GM21723 (cell line): ENCODE results near the gene TMEM200A.
"Not testable (repeated sequence)": the region's sequence is repeated elsewhere in the genome, so short reads cannot be mapped to it uniquely, and the experiment has no call there.

Experiments
- ATAC-seq: cut with Tn5 transposase; IDR thresholded peaks from one replicate; pipeline ENCODE4 v1.9.1; 2021; ENCODE audit warnings: mild to moderate bottlenecking, moderate library complexity; ENCODE audit not compliant: unreplicated experiment

Gene TMEM200A

DNA sequence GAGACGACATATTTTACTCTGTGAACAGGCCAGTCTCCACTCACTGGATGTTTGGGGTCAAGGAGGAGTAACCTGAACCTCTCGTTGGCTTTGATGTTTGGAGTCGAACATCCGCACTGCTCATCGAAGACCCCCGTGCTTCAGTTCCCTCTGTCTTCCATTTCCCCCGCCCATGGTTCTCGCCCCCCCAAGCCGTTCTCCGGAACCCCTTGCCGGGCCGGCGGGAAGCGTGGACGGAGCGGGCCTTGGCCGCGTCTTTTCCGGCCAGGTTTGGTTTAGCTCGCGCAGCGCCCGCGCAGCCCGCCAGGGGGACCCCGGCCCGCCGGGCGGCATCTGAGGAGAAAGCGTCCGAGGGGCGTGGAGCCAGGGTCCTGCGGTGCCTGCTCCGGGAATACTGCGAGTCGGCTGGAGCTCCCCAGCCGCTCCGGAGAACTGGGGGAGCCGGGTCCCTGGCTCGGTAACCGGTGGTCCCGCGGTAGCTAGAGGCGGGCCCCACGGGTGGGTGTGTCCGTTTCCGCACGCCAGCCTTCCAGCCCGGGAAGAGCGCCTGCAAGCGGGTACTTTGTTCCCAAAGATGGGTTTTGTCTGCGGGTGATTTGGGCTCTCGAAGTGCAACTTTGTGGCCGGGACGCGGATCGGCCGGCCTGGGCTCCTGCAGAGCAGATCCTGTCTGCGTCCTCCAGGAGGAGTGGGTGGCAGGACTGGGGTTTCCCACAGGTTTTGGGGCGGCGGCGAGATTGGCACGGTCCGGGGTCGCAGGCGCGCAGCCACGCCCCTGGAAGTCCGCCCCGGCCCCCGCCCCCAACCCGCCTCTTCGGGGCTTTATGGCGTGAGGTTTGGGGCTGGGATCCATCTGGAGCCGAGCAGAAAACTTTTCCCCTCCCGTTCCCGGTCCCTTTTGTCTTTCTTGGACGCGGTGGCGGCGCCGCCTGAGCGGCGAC, at the start of gene TMEM200A:
TMEM200A (plus strand) TSS at position 852 of the 941 bp plus-strand sequence. CDS start 74,406 bp downstream, outside the sequence.
- ATAC-seq: peak; percentile 82

DNA sequence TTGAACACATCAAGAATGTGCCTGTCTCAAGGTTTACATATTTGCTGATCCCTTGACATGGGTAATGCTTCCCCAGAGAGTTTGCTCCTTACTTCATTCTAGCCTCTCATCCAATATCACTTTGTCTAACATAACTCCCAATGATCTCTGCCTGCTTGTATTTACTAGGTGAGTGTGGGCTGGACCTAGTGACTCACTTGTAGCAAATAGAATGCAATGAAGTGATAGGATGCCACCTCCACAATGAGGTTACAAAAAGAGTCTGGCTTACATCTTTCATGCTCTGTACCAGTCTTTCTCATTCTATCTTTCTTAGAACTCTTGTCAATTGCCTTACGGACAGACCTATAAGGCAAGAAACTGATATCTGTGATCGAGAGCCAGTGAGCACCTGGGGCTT, 44.9 kb upstream of the TMEM200A start:
- no peak for ATAC-seq

DNA sequence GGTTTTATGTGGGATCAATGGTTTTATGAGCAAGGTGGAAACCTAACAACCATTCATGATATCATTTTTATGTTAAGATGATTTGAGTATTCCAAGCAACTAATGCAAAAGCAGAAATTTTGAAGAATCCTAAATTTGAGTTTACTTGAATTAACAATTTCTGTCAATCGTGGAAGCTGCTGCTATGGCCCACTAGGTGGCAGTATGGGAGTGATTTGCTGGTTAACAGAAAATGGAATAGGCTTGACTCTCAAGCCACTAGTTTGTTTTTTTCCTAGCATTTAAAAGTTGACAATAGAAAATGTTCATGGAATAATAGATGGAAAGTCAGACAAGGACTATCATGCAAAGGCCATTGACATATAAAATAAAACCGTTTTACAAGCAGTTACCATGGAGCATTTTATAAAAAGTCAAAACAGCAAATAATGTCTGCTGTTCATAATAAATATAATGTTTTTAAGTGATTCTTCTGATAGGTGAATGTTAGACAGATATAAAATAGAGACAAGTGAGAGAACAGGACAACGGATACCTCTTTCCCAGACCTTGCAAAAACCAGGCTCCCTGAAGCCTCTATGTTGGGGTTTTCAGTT, 43.0 kb upstream of the TMEM200A start:
- ATAC-seq: no peak

DNA sequence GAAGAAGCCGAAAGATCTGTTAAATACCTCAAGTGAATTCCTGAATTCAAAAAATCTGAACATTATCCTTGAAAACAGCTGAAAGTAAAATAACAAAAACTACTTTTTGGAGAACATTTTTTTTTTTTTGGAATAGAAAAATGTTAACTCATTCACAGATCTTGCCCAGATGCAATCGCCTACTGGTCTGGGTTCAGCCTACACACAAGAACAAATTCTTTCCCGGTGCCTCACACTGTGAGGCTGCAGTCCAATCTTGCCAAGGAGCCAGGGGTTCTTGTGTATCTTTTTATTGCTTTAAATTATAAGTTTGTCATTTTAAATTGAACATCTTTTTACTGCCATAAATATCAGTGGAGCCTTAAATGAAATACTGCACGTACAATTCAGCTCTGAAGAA, 41.2 kb upstream of the TMEM200A start:
- no peak for ATAC-seq

DNA sequence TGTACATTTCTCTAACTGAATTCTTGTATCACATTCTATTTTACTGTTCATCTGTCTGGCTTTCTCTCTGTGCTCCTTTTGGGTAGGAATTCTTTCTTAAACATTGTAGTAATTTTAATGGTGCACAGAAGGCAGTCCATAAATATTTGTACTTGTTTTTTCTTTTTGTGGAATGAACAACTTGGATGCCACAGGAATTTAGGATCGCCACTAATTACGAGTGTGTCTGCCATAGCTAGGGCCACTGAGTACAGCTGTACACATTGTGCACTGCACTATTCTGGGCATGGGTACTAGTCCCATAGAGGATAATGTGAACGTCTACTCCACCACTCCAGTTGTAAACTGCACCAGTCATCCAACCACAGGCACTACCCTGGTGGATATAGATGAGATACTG, 39.3 kb upstream of the TMEM200A start:
- ATAC-seq: no peak

DNA sequence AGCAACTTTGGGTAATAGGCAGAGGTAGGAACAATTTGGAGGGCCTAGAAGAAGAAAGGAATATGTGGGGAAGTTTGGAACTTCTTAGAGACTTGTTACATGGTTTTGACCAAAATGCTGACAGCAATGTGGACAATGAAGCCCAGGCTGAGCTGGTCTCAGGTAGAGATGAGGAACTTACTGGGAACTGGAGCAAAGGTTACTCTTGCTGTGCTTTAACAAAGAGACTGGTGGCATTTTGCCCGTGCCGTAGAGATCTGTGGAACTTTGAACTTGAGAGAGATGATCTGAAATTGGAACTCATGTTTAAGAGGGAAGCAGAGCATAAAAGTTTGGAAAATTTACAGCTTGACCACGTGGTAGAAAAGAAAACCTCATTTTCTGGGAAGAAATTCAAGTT, 28.3 kb upstream of the TMEM200A start:
- no peak for ATAC-seq

DNA sequence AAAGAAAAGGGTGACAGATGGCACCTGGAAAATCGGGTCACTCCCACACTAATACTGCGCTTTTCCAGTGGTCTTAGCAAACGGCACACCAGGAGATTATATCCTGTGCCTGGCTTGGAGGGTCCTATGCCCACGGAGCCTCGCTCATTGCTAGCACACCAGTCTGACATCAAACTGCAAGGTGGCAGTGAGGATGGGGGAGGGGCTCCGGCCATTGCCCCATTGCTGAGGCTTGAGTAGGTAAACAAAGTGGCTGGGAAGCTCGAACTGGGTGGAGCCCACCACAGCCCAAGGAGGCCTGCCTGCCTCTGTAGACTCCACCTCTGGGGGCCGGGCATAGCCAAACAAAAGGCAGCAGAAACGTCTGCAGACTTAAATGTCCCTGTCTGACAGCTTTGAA, 19.5 kb upstream of the TMEM200A start:
- not testable (repeated sequence) for ATAC-seq

DNA sequence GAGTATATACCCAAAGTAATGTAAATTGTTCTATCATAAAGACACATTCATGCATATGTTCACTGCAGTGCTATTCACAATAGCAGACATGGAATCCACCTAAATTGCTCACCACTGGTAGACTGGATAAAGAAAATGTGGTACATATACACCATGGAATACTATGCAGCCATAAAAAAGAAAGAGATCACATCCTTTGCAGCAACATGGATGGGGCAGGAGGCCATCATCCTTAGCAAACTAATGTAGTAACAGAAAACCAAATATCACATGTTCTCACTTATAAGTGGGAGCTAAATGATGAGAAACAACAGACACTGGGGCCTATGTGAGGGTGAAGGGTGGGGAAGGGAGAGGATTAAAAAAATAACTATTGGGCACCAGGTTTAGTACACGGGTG, 11.5 kb upstream of the TMEM200A start:
- no peak for ATAC-seq

DNA sequence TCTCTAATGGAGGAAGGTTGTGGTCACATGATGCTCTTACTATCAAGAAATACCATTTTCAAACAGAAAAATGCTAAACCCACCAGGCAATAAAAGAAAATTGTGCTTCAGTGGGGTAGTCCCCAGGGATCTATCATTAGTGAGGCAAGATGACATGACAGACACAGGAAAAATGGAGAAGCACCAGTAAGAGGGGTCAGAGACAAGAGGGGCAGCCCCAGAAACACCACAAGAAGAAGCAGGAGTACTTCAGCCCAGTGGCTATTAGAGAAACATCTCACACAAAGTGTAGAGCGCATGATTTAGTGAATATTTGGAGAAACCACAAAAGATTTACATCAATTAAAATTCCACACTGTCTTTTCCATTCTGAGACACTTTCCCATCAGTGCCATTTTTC, 10.2 kb upstream of the TMEM200A start:
- ATAC-seq: no peak

DNA sequence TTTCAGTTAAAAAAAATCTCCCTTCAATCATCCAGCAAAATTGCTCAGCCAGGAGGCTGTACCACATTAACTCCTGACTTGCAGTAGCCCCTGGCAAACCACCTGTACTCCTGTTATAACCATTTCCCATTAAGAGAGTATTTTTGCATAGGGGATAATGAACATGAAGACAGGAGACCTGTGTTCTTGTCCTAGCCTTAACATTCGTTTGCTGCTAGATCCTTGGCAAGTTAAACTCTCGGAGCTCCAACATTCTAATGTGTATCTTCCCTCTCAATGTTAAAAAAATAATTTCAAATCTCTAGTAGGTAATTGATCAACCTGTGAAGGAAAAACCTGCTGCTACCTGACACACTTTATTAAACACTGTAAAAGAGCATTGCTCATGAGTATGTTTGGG, 8.4 kb upstream of the TMEM200A start:
- no peak for ATAC-seq

DNA sequence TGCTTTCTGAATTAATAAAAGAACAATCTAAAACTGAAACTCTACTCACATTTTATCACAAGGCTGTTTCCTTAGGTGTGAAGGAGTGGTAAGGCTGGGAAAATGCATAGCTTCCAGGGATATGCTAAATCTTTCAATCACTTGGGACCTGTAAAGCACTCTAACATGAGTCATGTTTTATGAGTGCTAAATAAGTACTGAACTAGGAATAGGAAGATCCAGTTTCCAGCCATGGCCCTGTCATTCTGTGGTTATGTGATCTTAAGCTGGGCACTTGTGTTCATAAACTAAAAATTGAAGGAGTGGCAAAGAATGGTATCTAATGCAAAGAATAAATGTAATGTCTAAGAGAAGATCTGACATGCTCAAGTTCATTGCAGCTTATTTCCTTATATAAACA, 6.1 kb upstream of the TMEM200A start:
- ATAC-seq: no peak

DNA sequence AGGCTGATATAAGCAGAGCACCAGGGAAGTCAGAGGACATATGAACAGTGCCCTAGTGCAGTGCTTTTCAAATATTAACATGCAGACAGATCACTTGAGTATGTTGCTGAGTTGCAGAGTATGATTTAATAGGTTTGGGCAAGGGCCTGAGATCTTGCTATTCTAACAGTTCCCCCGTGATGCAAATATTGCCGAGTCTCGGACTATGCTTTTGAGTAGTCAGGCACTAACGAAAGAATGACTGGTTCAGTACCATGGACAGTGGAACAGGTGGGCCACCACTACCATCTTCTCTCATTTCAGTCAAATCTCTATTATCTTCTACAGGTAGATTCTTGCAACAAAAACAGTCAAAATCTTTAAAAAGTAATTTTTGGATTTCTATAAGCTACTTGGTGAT, 3.7 kb upstream of the TMEM200A start:
- ATAC-seq: no peak

DNA sequence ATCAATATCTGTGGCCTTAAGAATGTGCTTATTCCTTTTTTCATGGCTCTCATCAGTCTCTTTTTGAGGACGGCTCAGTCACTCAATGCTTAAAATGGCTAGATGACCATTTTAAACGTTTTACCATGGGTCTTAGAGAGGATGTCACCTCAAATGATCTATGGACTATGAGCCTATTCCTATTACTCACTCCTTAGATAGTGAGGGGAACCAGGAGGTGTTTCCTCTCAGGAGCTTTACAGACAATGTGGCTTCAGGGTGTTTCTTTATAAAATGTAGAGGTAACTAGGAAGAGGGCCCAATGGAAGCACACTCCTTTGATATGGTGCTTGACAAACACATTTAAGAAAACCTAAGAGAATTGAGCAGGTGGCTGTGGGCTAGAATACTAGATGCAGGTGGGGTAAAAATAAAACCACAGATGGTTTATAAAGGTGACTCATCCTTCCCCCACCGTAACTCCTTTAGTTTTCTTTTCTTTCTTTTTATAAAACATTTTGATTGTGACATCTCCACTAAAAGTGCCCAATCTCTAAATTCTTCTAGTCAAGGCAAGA, 1.5 kb upstream of the TMEM200A start:
- ATAC-seq: no peak

DNA sequence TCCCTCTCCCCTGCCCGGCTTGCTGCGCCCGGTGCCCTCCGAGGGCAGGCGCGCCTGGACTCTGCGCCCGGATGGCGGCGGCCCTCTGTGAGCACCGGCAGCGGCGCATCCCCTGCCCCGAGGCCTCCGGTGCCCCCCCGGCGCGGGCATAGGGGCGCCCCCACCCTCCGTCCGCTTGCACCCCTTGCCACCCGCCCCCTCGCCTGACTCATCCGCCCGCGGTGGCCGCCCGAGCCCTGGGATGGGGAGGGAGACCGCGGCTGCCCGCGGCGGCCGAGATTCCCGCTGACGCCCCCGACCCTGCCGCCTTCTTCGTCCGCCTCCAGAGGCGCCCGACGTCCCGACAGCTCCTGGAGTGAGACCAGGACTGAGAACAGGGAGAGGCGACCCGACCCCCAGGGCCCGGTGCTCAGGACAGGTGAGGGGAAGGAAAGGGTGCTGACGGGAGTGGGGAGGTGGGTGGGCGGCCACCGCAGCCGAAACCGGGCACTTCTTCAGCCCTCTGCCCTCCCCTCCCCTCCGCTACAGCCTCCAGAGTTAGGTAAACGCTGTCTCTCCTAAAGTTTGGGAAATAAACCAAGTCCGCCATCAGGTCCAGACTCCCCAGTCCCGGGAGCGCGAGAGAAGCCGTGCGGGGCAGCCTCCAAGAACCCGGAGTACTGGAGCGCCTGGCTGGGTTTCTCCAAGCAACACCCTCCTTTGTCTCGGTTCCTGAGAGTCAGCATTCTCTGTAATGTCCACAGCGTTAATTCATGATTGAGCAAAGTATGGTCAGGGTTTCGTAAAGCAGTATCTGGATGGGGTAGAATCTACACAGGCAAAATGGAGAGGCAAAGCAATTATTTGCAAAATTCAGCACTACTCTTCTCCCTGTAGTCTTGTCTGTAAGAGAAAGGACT, 539 bp downstream of the TMEM200A start:
- ATAC-seq: peak; percentile 36

DNA sequence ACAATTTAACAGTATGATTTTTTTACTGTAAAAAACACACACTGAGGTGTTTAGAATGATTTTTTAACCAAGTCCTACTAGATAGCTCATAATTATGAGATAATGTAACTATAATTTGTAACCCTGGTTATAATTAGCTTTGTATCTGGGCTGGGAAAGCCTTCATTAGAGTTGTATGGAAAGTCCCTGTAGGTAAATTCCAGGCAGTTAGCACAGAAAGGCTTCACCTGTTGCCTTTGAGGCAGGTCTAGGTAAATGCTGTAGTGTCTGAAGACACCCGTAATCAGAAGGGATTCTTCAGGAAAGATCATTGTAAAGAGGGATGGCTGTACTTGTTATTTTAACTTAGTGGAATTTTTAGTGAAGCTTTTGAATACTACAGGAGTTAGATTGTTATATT, 1.9 kb downstream of the TMEM200A start:
- ATAC-seq: no peak

DNA sequence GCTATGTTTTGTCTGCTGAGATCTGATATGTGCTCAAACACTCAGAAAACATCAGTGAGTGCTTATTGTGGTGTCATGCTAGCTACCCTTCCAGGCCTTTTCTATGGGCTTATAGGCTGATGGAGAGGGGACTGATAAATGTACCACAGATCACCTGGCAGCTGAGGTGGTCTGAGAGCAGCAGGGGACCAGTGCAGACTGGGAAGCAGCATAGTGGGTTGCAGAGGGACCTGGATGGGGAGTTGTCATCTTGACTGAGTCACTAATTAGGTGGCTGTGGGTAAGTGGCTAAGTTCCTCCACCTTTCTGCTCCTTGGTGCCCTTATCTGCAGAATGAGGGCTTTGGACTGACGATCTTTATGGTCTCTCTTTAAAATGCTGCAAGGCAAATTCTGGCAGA, 2.8 kb downstream of the TMEM200A start:
- no peak for ATAC-seq

DNA sequence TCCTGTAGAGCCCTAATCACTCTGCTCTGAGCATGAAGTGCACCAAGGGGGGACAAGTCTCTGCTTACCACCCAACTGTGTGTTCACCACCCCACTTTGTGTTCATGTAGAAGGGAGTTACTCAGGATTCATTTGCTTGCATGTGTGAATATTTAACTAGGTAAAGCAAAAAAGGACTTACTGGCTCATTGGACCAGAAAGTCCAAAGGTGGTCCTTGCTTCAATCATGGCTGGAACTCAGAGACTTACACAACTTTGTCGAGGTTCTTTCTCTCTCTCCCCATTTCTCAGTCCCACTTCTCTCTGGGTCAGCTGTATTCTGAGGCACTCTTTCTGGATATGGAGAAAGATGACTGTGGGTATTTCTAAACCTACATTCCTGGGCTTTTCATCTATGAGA, 4.0 kb downstream of the TMEM200A start:
- ATAC-seq: no peak

DNA sequence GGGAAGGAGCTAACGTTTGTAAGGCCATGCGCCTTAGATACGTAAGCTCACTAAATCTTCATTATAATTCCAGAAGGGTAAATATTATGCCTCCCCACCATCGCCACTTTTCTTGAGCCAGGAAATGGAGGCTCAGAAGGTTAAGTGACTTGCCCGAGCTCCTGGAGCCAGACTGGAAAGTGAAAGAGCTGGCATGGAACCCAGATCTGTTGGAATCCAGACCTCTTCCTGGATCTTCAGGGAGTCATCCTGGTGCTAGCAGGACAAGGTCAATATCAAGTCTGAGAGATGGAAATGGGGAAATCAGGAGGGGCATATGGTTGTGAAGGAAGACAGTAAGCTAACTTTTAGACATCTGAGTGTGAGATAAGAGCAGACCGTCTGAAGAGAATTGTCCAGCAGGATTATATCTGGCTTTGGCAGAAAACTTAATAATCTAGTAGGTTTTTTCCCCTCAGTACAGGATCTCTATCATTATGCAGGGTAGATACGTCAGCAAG, 6.2 kb downstream of the TMEM200A start:
- no peak for ATAC-seq

DNA sequence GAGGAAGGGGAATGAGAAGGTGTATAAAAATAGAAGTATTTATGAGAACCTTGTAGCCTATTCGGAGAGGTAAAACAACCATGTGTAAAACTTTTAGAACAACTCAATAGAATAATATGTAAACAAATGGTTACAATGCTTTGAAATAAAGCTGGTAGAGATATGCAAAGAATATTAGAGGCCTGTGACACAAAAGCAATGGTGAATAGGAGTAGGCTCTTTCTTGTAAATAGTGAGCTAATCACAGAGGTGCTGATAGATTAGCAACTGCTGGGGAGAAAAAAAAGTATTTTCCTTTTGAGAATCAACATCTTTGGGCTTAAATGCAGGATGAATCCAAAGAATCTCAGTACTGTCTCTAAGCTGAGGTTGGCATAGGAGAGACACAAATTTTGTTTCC, 7.0 kb downstream of the TMEM200A start:
- no peak for ATAC-seq

DNA sequence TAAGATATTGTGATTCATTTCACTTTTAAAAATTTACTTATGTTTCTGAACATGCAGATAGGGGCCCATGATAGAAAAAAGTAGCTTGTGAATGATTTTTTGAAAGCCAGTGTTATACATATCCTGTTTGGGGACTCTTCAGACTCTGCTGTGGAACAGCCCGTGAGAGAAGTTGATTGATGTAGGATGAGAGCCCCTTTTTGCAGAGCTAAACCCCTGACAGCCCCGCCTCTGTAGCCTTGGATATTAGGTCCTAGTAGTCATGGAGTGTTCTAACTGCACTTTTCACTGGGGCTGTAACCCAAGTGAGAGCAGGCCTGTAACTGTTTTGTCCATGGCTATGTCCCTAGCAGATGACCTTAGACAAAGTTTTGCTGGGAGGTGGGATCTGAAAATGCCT, 8.2 kb downstream of the TMEM200A start:
- ATAC-seq: no peak

DNA sequence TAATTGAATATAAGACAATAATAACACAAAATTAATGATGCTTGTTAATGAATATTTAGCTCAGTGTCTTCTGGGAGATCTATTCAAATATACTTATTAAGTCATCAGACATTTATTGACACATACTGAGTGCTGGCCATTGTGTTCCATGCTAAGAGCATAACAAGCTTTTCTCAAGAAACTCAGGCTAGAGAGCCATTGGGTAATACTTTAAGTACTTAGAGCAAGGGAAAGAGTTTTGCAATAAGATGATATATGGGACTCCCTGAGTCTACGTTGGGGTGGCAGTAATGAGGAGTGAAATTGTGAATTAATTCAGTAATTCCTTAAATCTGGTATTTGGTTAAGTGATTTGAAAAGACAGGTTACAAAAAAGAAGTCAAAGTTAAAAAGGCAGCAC, 11.1 kb downstream of the TMEM200A start:
- no peak for ATAC-seq
